Omental fat pad (tissue), 4 donors: Measurements from ENCODE around the gene ZNF513. TPM values are rescaled to one million over a fixed set of nuclear protein-coding genes. Genes with fewer than 3 reads are reported as not detected.
A peak's percentile ranks its signal among the peaks of the same experiment; 100 is the strongest.
"Not testable (repeated sequence)": the region's sequence is repeated elsewhere in the genome, so short reads cannot be mapped to it uniquely, and the experiment has no call there.

ENCODE experiments used
- ATAC-seq: fragments of 150-250 bp; one replicate; pipeline ENCODE4 v1.9.1; 2016; ENCODE audit warnings: mild to moderate bottlenecking, moderate library complexity; ENCODE audit not compliant: low FRiP score
- DNase-seq: peaks from one replicate; pipeline ENCODE4 v3.0.0-alpha.2; 2019; ENCODE audit warnings: low spot score
- CTCF ChIP-seq, 3 donors: fragments of 450-650 bp; IDR thresholded peaks; one replicate each; pipeline ENCODE4 v1.5.1; 2016 to 2017; ENCODE audit warnings: antibody characterized with exemption in 3 of 3, mild to moderate bottlenecking in 3 of 3, moderate library complexity in 2 of 3
- total RNA-seq, 4 donors: library from RNA; depleted of rRNA; stranded (reverse); fragments of >200 nt; gene quantifications; one replicate each; pipeline ENCODE4 v1.1.0, GENCODE V29; 2016

Gene ZNF513
- total RNA-seq, 4 donors from 2014 or later = 8.2 to 17.2 (median 11.1) TPM

- ATAC-seq (no peak), DNase-seq (no peak)
- no peak for TF ChIP-seq CTCF (IDR thresholded peaks at IDR 0.05)
These were observed 16.6 kb downstream of the ZNF513 start for GRCh38 chr2:27363933-27364332.

- no peak for DNase-seq
- ATAC-seq = no peak
- no peak for TF ChIP-seq CTCF (IDR thresholded peaks at IDR 0.05)
These were observed 17.7 kb downstream of the ZNF513 start for GRCh38 chr2:27362678-27363420.

- no peak for TF ChIP-seq CTCF (IDR thresholded peaks at IDR 0.05)
- ATAC-seq (peak; percentile 97), DNase-seq (peak; percentile 91)
These were observed 24.0 kb downstream of the ZNF513 start, which contains the start of gene GTF3C2 for GRCh38 chr2:27356382-27357181. TSS of gene GTF3C2 (minus strand) at chr2:27356764. CDS start at chr2:27343554, 13,210 bp downstream.

- peak; percentile 31 for ATAC-seq
- no peak for DNase-seq
- no peak for TF ChIP-seq CTCF (IDR thresholded peaks at IDR 0.05)
These were observed 24.5 kb downstream of the ZNF513 start for GRCh38 chr2:27356056-27356381.

- TF ChIP-seq CTCF (IDR thresholded peaks at IDR 0.05) = no peak
- no peak for ATAC-seq
- no peak for DNase-seq
These were observed 26.0 kb downstream of the ZNF513 start for GRCh38 chr2:27354597-27354927.

GRCh38 chr2:27353762-27354596 is 26.6 kb downstream of the ZNF513 start:
- no peak for ATAC-seq
- no peak for DNase-seq
- no peak for TF ChIP-seq CTCF (IDR thresholded peaks at IDR 0.05)

GRCh38 chr2:27353386-27353761 is 27.2 kb downstream of the ZNF513 start:
- not testable (repeated sequence) for ATAC-seq

More at GRCh38 chr2:27353386-27353761, 27.2 kb downstream of the ZNF513 start:
- not testable (repeated sequence) for DNase-seq
